Renal pelvis (tissue), 4 donors: ENCODE data around the gene FREY1. TPM values are rescaled to one million over a fixed set of nuclear protein-coding genes. Genes with fewer than 3 reads are reported as not detected.
"Not testable (repeated sequence)": the region's sequence is repeated elsewhere in the genome, so short reads cannot be mapped to it uniquely, and the experiment has no call there.

Experiments
- DNase-seq: peaks from one replicate; pipeline ENCODE4 v3.0.0-alpha.2; 2013
- polyA plus RNA-seq, 3 donors: library from polyadenylated mRNA; unstranded; fragments of 120-200 nt; gene quantifications; one replicate each; pipeline ENCODE4 v1.2.1, GENCODE V29; 2013; ENCODE audit not compliant: insufficient read length in 3 of 3

The FREY1 gene
- polyA plus RNA-seq, 3 donors: 0.41 to 0.77 (median 0.59) TPM

- no peak for DNase-seq
These were observed 10.2 kb upstream of the FREY1 start for GRCh38 chr11:45917286-45917622.

GRCh38 chr11:45915446-45915845, 8.4 kb upstream of the FREY1 start:
- no peak for DNase-seq

GRCh38 chr11:45913942-45914635, 7.0 kb upstream of the FREY1 start:
- no peak for DNase-seq

- DNase-seq: no peak
These were observed 6.4 kb upstream of the FREY1 start for GRCh38 chr11:45913514-45913913.

DNA sequence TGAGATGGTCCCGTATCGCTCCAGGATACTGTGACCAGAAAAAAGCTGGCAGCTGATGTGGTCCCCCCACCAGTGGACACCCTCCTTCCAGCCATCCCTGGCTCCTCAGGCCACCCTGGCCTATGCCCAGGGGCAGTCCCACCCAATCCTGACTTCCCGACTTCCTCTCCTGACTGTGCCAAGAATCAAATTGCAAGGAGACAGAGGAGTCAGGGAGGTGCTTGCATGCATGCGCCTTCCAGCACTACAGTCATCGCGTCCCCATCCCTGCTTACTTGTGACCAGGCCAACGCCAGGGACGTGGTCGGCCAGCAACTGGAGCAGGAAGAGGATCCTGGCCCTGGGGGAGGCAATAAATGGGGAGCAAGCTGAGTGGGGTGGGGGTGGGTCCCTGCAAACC, 3.6 kb upstream of the FREY1 start:
- DNase-seq: no peak

GRCh38 chr11:45909594-45910475, 2.8 kb upstream of the FREY1 start:
- no peak for DNase-seq

DNA sequence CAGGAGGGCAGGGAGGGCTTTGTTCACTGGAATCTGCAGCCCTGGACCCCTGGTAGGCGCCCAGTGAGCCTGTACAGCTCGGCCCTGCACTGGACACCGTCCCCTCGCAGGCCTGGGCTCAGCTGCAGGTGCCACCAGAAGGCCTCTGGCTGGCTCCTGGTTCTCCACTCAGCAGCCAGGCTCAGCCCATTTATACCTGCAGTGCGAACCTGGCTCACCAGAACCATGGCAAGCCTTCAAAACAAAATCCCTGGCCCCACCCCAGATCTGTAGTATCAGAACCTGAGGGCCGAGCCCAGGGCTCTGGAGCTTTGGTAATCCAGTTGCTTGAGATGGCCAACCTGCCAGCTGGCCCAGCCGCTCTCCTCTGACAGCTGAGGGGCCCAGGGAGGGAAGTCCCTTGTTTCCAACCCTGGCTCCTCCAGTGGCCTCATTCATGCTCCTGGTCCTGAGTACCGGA, 870 bp upstream of the FREY1 start:
- DNase-seq: no peak

GRCh38 chr11:45906096-45906682, 882 bp downstream of the FREY1 start:
- DNase-seq: no peak

DNA sequence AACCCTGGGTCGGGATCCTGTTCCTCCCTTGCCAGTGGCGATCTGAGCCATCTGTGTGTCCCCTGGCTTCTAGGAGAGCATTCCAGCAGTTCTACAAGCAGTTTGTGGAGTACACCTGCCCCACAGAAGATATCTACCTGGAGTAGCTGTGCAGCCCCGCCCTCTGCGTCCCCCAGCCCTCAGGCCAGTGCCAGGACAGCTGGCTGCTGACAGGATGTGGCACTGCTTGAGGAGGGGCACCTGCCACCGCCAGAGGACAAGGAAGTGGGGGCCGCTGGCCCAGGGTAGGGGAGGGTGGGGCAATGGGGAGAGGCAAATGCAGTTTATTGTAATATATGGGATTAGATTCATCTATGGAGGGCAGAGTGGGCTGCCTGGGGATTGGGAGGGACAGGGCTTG, 1.5 kb downstream of the FREY1 start:
- DNase-seq: not testable (repeated sequence)

- DNase-seq: no peak
These were observed 2.0 kb downstream of the FREY1 start for GRCh38 chr11:45905095-45905494.

- no peak for DNase-seq
These were observed 2.7 kb downstream of the FREY1 start for GRCh38 chr11:45904309-45904915.

DNA sequence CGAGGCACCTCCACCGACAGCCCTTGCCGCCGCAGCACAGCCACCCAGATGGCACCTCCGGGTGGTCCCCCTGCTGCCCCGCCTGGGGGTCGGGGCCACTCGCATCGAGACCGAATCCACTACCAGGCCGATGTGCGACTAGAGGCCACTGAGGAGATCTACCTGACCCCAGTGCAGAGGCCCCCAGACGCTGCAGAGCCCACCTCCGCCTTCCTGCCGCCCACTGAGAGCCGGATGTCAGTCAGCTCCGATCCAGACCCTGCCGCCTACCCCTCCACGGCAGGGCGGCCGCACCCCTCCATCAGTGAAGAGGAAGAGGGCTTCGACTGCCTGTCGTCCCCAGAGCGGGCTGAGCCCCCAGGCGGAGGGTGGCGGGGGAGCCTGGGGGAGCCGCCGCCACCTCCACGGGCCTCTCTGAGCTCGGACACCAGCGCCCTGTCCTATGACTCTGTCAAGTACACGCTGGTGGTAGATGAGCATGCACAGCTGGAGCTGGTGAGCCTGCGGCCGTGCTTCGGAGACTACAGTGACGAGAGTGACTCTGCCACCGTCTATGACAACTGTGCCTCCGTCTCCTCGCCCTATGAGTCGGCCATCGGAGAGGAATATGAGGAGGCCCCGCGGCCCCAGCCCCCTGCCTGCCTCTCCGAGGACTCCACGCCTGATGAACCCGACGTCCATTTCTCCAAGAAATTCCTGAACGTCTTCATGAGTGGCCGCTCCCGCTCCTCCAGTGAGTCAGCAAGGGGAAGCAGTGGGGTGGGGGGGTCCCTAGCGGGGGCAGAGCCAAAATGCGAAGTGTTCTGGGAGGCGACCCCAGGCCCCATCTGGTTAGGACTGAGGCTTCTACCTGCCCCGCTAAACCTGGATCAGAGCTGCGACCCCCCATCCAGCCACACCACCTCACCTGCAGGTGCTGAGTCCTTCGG, 4.4 kb downstream of the FREY1 start:
- no peak for DNase-seq

DNA sequence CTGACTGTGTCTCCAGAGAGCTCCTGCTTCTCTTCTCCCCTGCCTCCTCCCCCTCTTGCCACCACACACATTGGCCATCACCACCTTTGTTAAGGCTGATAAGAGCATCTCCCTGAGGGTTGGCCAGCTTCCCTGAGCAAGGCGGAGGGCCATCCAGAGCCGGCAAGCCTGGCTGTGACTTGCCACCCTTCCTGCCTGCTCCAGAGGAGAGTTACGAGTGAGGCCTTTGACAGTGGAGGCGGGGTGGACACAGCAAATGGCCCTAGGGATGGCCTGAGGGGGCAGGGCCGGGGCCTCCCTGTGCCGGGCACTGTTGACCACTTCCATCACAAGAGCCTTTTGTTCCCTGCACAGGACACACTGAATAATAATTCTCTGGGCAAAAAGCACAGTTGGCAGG, 5.4 kb downstream of the FREY1 start:
- DNase-seq: no peak

DNA sequence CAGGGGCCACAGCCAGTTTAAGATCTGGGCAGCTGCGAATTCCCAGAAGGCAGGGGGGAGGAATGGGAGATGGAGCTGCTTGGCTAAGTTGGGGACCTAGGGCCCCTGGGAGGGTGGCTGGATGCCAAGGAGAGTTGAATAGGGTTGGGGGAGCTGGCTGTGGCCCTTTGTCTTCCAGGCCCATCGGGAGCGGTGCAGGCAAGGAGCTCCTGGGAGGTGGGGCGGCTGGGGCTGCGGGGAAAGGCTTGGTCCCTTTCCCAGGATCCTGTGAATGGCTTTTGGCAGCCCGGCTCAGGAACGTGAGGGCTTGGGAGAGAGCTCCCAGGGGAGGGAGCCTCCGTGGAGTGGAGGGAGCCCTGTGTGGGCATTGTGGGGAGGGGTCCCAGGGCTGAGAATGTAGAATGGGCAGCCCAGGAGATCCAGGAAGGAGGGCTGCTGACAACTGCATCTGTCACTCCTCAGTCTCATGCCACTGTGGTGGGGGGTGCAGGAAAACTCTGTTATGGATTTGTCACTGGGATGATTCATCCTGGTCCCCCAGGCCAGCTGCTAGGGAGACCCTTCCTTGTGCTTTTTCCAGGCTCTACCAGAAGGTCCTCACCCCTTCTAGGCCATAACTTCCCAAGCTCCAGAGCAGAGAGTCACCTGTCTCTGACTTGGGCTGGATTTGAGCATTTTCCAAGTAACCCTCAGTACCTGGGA, 6.0 kb downstream of the FREY1 start:
- DNase-seq: no peak

DNA sequence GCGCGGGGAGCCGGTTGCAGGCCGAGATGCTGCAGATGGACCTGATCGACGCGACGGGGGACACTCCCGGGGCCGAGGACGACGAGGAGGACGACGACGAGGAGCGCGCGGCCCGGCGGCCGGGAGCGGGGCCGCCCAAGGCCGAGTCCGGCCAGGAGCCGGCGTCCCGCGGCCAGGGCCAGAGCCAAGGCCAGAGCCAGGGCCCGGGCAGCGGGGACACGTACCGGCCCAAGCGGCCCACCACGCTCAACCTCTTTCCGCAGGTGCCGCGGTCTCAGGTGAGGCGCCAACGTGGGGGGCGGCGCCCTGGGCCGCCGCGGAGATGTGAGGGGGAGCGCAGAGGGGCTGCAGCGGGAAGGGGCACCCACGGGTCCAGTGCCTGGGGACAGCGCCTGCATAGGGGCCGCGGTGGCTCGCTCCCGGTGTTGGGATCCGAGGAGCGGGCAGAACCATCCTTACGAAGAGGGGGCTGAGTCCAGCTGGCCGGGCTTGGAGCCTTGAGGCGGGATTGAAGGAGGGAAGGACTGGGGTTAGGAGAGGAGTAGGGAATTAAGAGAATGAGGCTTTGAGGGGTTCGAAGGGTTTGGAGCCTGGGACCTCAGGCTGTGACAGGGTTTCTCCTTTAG, 6.8 kb downstream of the FREY1 start:
- not testable (repeated sequence) for DNase-seq

DNA sequence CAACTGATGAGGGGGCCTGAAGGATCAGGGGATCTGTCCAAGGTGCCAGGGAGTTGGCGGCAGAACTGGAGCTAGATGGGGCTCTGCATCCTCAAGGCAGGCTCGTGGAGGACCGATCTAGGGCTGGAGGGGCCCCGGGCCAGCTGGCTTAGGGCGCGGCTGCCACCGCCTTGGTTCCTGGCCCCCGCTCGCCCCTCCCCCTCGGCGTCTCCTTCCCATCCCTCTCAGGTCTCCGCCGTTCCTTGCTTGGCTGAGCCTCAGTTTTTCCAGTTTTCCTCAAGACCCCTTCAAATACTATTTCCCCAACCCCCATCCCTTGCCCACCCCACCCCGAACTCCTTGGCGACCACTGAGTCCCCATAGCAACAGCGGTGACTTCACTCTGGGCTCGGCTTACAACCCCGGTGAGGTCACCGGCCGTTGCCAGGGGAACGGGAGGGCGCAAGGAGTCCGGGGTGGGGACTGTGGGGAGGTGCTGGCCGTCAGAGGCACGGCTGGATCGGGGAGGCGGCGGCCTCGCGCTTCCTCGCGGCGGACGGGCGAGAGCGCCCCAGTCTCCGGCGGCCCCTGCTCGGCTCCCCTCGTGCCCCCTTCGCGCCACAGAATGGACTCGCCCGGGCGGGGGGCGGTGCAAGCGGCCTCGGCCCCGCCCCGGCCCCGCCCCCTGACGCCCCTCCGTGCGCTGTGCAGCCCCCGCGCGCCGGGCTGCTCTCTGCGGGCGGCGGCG, 7.5 kb downstream of the FREY1 start:
- DNase-seq: peak; percentile 92

DNA sequence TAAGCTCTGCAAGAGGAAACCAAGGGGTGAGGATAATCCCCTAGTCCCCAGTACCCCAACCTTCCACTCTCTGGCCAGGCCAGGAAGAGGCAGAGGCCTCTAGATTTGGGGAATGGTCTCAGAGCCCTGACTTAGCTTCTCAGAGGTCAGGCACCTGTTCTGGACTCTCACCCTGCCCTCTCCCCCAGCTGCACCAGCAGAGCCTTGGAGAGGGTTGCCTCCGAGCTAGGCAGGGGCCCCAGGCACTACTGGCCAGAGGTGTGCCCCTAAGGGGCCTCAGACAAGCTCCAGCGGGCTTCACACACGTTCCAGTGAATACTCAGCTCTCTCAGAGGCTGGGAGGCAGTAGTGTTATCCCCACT, 8.0 kb downstream of the FREY1 start:
- no peak for DNase-seq

DNA sequence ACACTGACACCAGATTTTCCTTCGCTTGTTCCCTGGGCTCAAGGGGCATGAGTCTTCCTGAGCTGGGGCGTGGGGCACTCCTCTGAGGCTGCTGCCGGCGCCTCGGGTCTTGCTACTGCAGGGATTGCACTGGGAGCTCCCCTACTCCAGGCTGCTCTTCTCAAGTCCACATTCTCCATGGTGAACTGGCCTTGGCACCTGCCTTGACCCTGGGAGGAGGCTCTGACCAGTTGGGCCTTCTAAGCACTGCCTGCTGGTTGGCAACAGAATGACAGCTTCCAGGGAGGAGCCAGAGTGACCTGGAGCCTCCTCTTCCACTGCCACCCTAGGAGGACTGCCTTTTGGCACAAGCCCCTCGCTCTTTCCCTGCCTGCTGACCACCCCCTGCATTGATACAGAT, 9.5 kb downstream of the FREY1 start:
- DNase-seq: no peak

GRCh38 chr11:45896422-45896984, 10.6 kb downstream of the FREY1 start:
- peak; percentile 83 for DNase-seq
